Measurements from ENCODE around the gene SLC16A7. TPM values are rescaled to one million over a fixed set of nuclear protein-coding genes. Genes with fewer than 3 reads are reported as not detected.

Gene SLC16A7
- 10 to 100 TPM; 16.9 to 45.4 (median 27.1) TPM for total RNA-seq

DNA sequence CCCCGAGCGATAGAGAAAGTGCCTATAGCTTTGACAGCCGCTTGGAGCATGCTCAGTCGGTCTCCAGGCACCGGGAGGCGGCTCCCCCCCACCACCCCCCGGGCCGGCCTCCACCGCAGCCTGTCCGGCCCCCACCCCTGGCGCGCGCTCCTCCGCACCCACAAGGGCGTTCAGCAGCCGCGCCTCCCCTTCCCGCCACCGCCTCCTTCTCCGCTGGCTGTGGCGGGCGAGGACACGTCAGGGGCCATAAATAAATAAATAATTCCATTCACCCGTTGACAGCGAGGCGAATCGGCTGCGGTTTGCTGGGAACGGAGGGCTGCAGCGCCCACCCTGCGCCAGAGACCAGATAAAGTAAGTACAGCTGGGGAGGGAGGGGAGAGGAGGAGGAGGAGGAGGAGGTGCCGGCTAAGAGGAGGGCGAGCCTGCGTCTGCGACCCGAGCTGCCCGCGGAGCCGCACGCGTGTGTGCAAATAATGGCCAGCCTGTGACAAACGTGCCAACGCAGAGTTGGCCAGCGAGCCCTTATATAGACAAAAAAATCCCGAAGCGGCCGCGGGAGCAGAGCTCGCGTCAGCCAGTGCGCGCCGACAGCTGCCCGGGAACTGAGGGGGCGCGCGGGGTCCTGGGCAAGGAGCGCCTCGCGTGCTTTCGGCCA, at the start of gene SLC16A7:
Gene SLC16A7 (plus strand): TSS at position 147 of the 658 bp plus-strand sequence. CDS start 108,773 bp downstream, outside the sequence.
- H3K4me1 ChIP-seq, result peaks cover 27 to 39% (median 34%) of the 10 kb centered on the region in 4 donors
- peak within 1 kb of the TSS; percentile 97 to 99 (median 99) for H3K27ac ChIP-seq (replicated peaks in 1 of 4)
- H3K27me3 ChIP-seq, result no peaks in the 10 kb centered on the region
- H3K36me3 ChIP-seq, result no peaks in the 10 kb centered on the region
- TF ChIP-seq POLR2AphosphoS5 (IDR thresholded peaks at IDR 0.05) (peak; percentile 29 to 77), CTCF (IDR thresholded peaks at IDR 0.05) (no peak), EP300 (IDR thresholded peaks at IDR 0.05) (peak; percentile 32), POLR2A (IDR thresholded peaks at IDR 0.05; ENCODE audit: low read depth) (peak; percentile 32)
- intact Hi-C loops (cut with DNase I), result loop anchor here (10.0 kb wide), 1 partner anchor 109 kb away; no protein-coding TSS in a partner anchor
- peak; percentile 97 for DNase-seq (ENCODE audit: extremely low spot score)
- no peaks in the 10 kb centered on the region for H3K9me3 ChIP-seq
- peak within 1 kb of the TSS; percentile 62 to 90 (median 74) for H3K4me3 ChIP-seq
- WGBS, result under 1% methylated on average over 29 of the region's 61 CpGs

- 100% methylated on average over 2 of the region's 3 CpGs for WGBS
- Histone ChIP-seq H3K9me3 (no peaks in the 10 kb centered on the region), H3K27me3 (no peaks in the 10 kb centered on the region), H3K27ac (replicated peaks in 1 of 4) (no peak overlapping the region), H3K4me3 (no peak overlapping the region), H3K36me3 (no peaks in the 10 kb centered on the region), H3K4me1 (no peaks in the 10 kb centered on the region)
- DNase-seq (ENCODE audit: extremely low spot score), result no peak
- intact Hi-C loops (cut with DNase I), result no loop called here
- TF ChIP-seq EP300 (IDR thresholded peaks at IDR 0.05) (no peak), POLR2AphosphoS5 (IDR thresholded peaks at IDR 0.05) (no peak), POLR2A (IDR thresholded peaks at IDR 0.05; ENCODE audit: low read depth) (no peak), CTCF (IDR thresholded peaks at IDR 0.05) (no peak)
These were observed 46.9 kb upstream of the SLC16A7 start for GRCh38 chr12:59548930-59549329.

GRCh38 chr12:59559696-59560095, 36.1 kb upstream of the SLC16A7 start:
- no peaks in the 10 kb centered on the region for H3K27me3 ChIP-seq
- WGBS, result 83% methylated on average over 2 of the region's 2 CpGs
- intact Hi-C loops (cut with DNase I), result no loop called here
- no peaks in the 10 kb centered on the region for H3K36me3 ChIP-seq
- TF ChIP-seq POLR2A (IDR thresholded peaks at IDR 0.05; ENCODE audit: low read depth) (no peak), EP300 (IDR thresholded peaks at IDR 0.05) (no peak), POLR2AphosphoS5 (IDR thresholded peaks at IDR 0.05) (no peak), CTCF (IDR thresholded peaks at IDR 0.05) (no peak)
- no peak overlapping the region for H3K4me3 ChIP-seq
- no peaks in the 10 kb centered on the region for H3K9me3 ChIP-seq
- H3K4me1 ChIP-seq, result no peaks in the 10 kb centered on the region
- DNase-seq (ENCODE audit: extremely low spot score), result no peak
- H3K27ac ChIP-seq (replicated peaks in 1 of 4), result no peak overlapping the region

GRCh38 chr12:59570145-59570544, 25.7 kb upstream of the SLC16A7 start:
- no peak for DNase-seq (ENCODE audit: extremely low spot score)
- no peak overlapping the region for H3K27ac ChIP-seq (replicated peaks in 1 of 4)
- peaks cover 0 to 3% (median 0%) of the 10 kb centered on the region in 4 donors for H3K4me1 ChIP-seq
- no peaks in the 10 kb centered on the region for H3K27me3 ChIP-seq
- WGBS, result 91% methylated on average over 5 of the region's 5 CpGs
- no peak overlapping the region for H3K4me3 ChIP-seq
- intact Hi-C loops (cut with DNase I), result no loop called here
- H3K36me3 ChIP-seq, result no peaks in the 10 kb centered on the region
- no peak for TF ChIP-seq POLR2A (IDR thresholded peaks at IDR 0.05; ENCODE audit: low read depth)
- TF ChIP-seq POLR2AphosphoS5 (IDR thresholded peaks at IDR 0.05), result no peak
- TF ChIP-seq EP300 (IDR thresholded peaks at IDR 0.05), result no peak
- TF ChIP-seq CTCF (IDR thresholded peaks at IDR 0.05), result no peak
- no peaks in the 10 kb centered on the region for H3K9me3 ChIP-seq
